Measurements from ENCODE around the gene CLMN.

GRCh38 chr14:95275494-95275893 lies 44.2 kb downstream of the CLMN start:
- no peak for TF ChIP-seq CTCF (IDR thresholded peaks at IDR 0.05 in 2 of 3, conservative IDR thresholded peaks at IDR 0.05 in 1 of 3; ENCODE audit: borderline replicate concordance in 1 of 3, insufficient read depth in 1 of 3, low read depth in 2 of 3, low read length in 2 of 3)
- TF ChIP-seq TCF7L2 (IDR thresholded peaks at IDR 0.05; ENCODE audit: borderline replicate concordance, extremely low read depth, insufficient read depth, insufficient read length) = no peak
